SU-DHL-6 (cell line): ENCODE results near the gene TDRD9.

Experiments
- EZH2phosphoT487 ChIP-seq: fragments of 200-600 bp; sonication (generic), shearing (Covaris generic); conservative IDR thresholded peaks from 2 replicates; pipeline ENCODE4 v1.6.1; 2018; ENCODE audit warnings: mild to moderate bottlenecking, antibody characterized with exemption, low read length, moderate library complexity, mixed read lengths
- TF ChIP-seq, protein P1 (sequence below): fragments of 200-600 bp; sonication (generic); IDR thresholded peaks from one replicate; pipeline ENCODE4 v1.5.1; 2017; ENCODE audit warnings: antibody characterized with exemption, mild to moderate bottlenecking, low read length, moderate library complexity; ENCODE audit not compliant: insufficient read depth, poor library complexity, severe bottlenecking

DNA sequence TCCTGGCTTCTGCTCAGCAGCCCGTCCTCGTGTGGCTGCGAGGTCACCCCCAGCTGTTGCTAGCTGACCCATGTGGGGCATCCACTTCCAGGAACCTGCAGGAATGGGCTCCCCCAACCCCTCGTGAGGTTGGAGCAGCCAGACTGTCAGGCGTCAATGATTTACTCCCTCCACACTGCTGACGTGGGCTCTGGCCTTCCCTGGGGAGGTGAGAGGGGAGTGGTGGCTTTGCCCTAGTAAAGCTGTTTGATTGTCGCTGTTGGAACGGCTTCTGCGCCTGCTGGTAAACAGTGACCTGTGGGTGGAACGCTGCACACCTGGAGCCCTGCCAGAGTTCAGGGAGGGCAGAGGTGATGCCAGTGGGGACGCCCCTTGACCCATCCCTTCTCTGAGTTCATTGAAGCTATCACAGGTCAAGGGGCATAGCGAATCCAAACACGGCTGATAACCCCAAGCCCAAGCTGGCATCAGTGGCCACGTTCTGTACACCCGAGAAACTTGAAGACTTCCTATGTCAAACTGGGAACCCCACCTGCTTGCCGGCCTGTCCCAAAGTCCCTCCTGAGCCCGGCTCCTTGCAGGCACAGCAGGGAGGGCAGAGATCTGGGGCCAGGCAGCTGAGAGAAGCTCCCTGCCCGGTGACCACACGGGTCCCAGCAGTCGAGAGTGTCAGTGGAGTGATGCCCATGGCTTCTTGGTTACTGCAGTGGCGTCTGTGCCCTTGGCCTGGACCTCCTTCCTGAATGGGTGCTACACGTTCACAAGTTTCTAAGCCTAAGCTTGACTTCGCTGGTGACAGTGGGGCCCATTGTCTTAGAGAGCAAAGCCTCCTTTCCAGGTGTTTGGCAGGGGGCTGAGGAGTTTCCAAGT, 160.0 kb downstream of the TDRD9 start:
- TF ChIP-seq, protein P1, sequence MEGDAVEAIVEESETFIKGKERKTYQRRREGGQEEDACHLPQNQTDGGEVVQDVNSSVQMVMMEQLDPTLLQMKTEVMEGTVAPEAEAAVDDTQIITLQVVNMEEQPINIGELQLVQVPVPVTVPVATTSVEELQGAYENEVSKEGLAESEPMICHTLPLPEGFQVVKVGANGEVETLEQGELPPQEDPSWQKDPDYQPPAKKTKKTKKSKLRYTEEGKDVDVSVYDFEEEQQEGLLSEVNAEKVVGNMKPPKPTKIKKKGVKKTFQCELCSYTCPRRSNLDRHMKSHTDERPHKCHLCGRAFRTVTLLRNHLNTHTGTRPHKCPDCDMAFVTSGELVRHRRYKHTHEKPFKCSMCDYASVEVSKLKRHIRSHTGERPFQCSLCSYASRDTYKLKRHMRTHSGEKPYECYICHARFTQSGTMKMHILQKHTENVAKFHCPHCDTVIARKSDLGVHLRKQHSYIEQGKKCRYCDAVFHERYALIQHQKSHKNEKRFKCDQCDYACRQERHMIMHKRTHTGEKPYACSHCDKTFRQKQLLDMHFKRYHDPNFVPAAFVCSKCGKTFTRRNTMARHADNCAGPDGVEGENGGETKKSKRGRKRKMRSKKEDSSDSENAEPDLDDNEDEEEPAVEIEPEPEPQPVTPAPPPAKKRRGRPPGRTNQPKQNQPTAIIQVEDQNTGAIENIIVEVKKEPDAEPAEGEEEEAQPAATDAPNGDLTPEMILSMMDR: no peak
- TF ChIP-seq EZH2phosphoT487: no peak
